ENCODE data around the gene VASP. TPM values are rescaled to one million over a fixed set of nuclear protein-coding genes. Genes with fewer than 3 reads are reported as not detected.
"Not testable (repeated sequence)": the region's sequence is repeated elsewhere in the genome, so short reads cannot be mapped to it uniquely, and the experiment has no call there.

Gene VASP
- total RNA-seq, 1 experiment from 2014 or later: 102 TPM

GRCh38 chr19:45496349-45496953 is 10.8 kb upstream of the VASP start:
- DNase-seq (ENCODE audit: low read depth): no peak

DNA sequence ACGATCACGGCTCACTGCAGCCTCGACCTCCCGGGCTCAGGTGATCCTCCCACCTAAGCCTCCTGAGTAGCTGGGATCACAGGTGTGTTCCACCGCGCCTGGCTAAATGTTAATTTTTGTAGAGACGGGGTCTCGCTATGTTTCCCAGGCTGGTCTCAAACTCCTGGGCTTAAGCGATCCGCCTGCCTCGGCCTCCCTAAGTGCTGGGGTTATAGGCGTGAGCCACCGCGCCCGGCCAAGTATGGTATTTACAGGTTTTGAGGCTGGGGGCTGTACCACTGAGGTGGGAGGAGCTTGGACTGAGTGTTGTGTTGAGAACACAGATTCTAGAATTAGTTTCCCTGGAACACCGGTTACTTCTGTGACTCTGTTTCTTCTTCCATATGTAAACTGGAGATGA is 9.5 kb upstream of the VASP start:
- DNase-seq (ENCODE audit: low read depth): no peak

- DNase-seq (ENCODE audit: low read depth): no peak
These were observed 8.7 kb upstream of the VASP start, which contains the start of gene PPM1N for GRCh38 chr19:45498411-45499195. Gene PPM1N, plus strand, starts transcription at chr19:45498443. Its CDS starts 30 bp downstream, at chr19:45498473.

- peak; percentile 26 for DNase-seq (ENCODE audit: low read depth)
These were observed 7.8 kb upstream of the VASP start for GRCh38 chr19:45499196-45500180.

DNA sequence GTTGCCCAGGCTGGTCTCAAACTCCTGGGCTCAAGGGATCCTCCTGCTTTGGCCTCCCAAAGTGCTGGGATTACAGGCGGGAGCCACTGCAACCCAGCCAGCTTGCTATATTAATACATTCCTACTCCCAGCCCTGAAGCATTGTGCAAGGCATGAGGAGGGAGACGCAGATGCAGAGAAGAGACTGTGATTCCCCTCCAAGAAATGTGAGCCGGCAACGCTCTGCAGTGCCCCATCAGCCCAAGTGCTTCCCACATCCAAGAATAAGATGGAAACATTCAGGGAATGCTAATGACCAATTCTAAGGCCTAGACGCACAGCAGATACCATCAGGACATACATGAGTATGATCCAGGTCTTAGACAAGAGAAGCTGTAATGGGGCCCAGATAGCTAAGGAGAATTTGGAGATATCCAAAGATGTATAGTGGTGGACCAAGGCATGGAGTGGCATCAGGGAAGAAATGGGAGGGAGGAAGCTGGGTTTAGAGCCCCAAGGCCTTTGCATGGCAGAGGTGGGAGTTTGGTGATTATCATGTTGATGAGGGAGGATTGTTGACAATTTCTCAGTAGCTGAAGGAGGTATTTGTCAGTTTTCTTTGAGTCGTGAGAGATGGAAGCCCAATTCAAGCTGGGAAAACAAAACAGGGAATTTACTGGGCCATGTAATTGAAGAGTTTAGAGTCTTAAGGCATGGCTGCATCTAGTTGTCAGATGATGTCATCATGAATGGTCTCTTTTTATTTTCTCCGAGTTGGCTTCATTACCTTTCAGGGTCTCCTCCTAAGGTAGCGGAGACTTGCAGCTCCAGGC is 6.2 kb upstream of the VASP start:
- no peak for DNase-seq (ENCODE audit: low read depth)

- no peak for DNase-seq (ENCODE audit: low read depth)
These were observed 5.6 kb upstream of the VASP start for GRCh38 chr19:45501730-45502014.

DNA sequence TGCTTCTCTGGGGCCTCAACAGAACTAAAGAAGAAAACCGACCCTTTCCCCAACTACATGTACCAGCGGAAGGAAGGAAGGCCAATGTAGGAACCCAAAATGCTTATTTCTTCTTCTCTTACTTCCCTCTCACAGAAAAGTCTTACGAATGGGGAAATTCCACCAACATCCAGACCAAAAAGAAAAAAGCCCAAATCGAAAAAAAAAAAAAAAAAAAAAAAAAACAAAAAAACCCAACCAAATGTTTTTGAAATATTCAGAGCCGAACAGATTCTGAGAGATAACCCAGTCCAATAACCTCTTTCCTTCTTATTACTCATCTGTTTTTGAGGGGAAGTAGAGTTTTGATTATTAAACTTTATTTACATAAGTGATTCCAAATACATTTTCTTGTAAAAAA is 5.2 kb upstream of the VASP start:
- no peak for DNase-seq (ENCODE audit: low read depth)

- DNase-seq (ENCODE audit: low read depth): no peak
These were observed 3.4 kb upstream of the VASP start for GRCh38 chr19:45503909-45504308.

GRCh38 chr19:45505151-45505995 is 1.9 kb upstream of the VASP start:
- DNase-seq (ENCODE audit: low read depth): no peak

- no peak for DNase-seq (ENCODE audit: low read depth)
These were observed 1.4 kb upstream of the VASP start for GRCh38 chr19:45505996-45506245.

DNA sequence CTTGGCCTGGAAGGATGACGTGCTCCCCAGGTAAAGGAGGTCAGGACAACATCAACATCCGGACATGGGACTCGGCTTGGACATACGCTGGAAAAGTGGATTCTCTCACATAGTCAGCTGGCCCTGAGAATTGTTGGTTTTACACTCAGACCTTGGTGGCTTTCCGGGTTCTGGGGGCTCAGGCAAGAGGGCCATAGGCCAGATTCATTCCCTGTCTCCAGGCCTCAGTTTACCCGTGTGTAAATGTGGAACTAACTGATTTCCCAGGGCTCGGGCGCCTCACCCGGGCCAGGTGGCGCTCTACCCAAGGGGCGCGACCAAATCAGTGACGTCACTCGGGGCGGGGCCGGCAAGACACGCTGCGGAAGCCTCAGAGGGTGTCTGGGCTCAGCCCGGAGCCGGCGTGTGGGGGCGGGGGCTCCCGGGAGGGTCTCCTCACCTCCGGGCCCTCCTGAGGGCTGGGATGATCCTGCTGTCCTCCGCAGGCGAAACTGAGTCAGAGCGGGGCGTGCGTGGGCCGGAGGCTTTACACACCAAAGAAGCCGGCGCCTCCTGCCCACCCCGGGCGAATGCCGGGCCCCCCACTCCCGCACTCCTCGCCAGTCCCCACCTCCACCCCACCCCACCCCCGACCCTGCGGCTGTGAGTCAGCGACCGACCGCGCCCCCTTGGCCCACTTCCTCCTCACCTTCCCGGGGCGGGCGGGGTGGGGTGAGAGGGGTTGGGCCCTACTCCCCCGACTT is 862 bp upstream of the VASP start:
- DNase-seq (ENCODE audit: low read depth): peak; percentile 83

DNA sequence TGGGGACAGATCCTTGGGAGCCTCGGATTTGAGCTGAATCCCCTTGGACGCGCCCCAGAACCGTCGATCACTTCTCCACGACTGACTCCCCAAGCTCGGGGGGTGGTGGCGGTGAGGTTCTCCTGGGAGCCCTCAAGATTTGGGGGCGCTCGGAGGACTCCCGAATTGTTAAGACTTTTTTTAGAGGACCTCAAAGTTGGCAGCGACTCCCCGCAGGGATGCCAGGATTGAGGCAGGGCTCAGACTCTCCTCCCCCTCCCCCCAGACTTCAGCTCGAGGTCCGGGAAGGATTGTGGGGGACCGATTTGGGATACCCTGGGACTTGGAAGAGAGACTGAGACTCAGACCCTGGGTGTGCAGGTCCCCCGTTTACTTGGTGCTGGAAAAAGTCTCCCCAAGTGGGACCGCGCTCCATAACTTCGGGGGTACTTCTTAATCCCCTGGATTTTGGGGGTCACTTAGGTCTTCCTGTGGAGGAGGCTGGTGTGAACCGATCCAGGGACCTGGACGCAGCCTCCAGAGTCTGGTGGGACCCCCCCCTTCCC is 665 bp downstream of the VASP start:
- DNase-seq (ENCODE audit: low read depth): peak; percentile 30

DNA sequence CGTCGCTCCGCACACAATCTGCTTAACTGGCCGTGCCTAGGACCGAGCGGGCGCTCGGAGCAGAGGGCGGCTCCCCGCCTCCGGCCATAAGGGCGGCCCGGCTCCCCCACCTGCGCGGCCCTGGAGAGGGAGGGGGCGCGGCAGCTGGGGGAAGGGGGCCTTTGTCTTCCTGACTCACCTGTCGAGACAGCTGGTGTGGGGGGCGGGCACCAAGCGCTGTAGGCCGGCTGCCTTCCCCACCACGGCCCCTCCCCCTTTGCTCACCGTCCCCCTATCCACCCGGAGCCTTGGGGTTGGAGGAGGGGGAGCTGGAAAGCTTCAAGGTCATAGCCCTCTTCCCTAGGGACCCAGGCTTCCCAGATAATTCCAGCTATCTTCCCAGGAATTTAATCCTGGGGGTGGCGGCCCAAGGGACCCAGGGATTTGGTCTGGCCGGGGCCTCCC is 1.2 kb downstream of the VASP start:
- DNase-seq (ENCODE audit: low read depth): peak; percentile 54

DNA sequence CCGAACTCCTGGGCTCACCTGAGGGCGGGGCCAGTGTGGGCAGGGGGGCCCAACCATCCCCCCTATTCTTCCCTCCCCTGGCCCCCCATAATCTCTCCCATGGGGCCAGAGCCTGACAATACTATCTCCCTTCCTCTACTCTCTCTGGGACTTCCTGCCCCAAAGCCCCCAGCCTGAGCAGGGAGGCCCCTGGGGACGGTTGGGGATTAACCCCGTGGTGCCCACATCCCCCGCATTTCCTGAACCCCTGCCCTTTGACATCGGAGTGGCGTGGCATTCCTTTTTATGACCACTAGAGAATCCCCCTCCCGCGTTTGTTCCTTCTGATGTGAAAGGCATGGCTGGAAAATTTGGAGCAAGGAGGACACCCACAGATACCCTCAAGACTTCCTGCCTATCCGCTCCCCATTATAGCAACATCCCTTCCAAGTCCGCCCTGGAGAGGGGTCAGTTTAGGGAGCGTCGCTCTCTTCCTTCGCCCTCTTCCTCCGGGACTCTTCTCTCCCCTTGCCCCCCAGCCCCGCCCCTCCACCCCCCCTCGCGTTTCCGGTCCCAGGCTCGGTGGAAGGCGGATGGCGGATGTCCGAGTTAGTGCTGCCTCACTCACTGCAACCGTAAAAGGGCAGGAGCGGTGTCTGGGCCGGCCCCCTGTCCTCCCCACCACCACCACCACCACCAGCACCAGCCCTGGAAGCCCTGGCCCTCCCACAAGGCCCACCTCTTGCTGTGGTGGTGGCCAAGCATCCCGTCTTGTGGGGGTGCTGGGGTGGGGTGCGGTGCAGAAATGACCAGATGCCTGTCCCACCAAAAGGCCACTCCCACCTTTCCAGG is 1.8 kb downstream of the VASP start:
- DNase-seq (ENCODE audit: low read depth): peak; percentile 55

DNA sequence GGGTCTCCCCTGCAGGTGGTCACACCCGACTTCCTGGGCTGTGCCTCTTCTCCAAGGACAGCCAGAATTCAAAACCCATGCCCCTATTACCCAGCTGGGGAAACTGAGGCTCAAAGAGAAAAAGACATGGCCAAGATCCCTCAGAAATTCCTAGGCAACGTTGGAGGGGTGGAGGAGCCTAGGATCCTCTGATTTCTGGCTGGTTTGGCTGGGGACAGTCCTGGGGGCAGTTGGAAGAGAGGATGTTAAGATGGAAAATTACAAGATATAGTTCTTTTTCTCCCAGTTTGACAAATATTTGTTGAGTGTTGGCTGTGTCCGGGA is 2.4 kb downstream of the VASP start:
- DNase-seq (ENCODE audit: low read depth): no peak

DNA sequence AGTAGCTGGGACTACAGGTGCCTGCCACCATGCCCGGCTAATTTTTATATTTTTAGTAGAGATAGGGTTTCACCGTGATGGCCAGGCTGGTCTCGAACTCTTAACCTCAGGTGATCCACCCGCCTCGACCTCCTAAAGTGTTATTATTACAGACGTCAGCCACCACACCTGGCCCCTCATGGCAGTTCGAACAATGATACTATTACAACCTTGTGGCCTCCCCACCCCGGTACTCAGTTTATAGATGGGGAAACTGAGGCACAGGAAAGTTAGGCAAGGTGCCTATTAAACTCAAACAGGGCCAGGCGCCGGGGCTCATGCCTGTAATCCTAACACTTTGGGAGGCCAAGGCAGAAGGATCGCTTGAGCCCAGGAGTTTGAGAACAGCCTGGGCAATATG is 3.1 kb downstream of the VASP start:
- not testable (repeated sequence) for DNase-seq (ENCODE audit: low read depth)

- no peak for DNase-seq (ENCODE audit: low read depth)
These were observed 3.8 kb downstream of the VASP start for GRCh38 chr19:45511074-45511473.

DNA sequence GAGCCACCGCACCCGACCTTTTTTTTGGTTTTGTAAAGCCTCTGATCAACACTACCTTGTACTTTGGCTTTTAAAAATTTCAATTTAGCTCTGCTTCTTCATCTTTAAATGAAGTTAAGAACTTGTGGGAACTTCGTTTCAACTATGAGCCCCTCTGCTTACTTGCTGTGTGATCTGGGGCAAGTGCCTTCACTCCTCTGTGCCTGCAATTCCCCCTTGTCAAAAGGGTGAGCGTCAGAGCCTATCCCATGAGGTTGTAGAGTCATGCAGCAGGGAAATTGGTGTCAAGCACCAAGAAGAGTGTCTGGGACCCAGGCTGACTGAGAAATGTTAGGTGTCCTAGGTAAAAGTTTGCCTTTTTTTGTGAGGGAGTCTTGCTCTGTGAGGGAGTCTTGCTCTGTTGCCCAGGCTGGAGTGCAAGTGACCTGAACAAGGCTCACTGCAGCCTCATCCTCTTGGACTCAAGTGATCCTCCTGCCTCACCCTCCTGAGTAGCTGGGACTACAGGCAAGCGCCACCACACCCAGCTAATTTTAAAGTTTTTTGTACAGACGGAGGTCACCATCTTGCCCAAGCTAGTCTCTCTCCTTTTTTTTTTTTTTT is 5.7 kb downstream of the VASP start:
- no peak for DNase-seq (ENCODE audit: low read depth)
